B cell (primary cell): ENCODE measurements around the gene ZNF521. TPM values are rescaled to one million over a fixed set of nuclear protein-coding genes. Genes with fewer than 3 reads are reported as not detected.

Experiments used
- ATAC-seq: fragments of 200-7000 bp; cut with Tn5 transposase; one replicate; pipeline ENCODE4 v1.10.0; 2021; ENCODE audit warnings: low read depth, mild to moderate bottlenecking, moderate number of reproducible peaks, moderate library complexity
- CTCF ChIA-PET: fragments of 350-600 bp; sonication (Branson Sonifier 250); formaldehyde crosslinking; loops from one replicate; lab custom pipeline; 2021; ENCODE audit warnings: antibody characterized with exemption, inconsistent platforms; lab: Charles Lee
- POLR2A ChIA-PET: fragments of 350-600 bp; sonication (Branson Sonifier 250); formaldehyde crosslinking; loops from one replicate; lab custom pipeline; 2021; ENCODE audit warnings: antibody characterized with exemption; lab: Charles Lee
- DNase-seq: peaks from one replicate; pipeline ENCODE4 v3.0.0; 2013
- H2AFZ ChIP-seq: 2 replicates; pipeline ENCODE4 v1.6.1; 2012; ENCODE audit warnings: mild to moderate bottlenecking, low read depth, low read length; ENCODE audit not compliant: insufficient read depth, poor library complexity, severe bottlenecking
- H3K27ac ChIP-seq, 2 donors: 1 replicate in 1 of 2; 2 replicates in 1 of 2; pipeline ENCODE4 v1.5.1; 2012 to 2013; ENCODE audit warnings: low read length in 2 of 2, mild to moderate bottlenecking in 2 of 2, moderate library complexity in 1 of 2
- H3K27me3 ChIP-seq, 4 experiments: fragments of 200-600 bp in 1 of 4; sonication (generic) in 1 of 4; replicated peaks in 1 of 4; 1 replicate in 2 of 4; 2 replicates in 2 of 4; pipeline versions ENCODE4 v1.6.1 to v1.7.0; 2013 to 2016; ENCODE audit warnings: low read length in 3 of 4, mild to moderate bottlenecking in 2 of 4, mixed read lengths in 1 of 4, moderate library complexity in 1 of 4; ENCODE audit not compliant: insufficient read depth in 4 of 4, control insufficient read depth in 3 of 4; ENCODE audit errors: control extremely low read depth in 1 of 4
- H3K36me3 ChIP-seq, 2 experiments: replicated peaks in 1 of 2; 1 replicate in 1 of 2; 2 replicates in 1 of 2; pipeline versions ENCODE4 v1.6.1 to v1.7.1; 2013; ENCODE audit warnings: low read length in 1 of 2; ENCODE audit not compliant: insufficient read depth in 2 of 2, control insufficient read depth in 1 of 2; ENCODE audit errors: control extremely low read depth in 1 of 2, extremely low read depth in 1 of 2
- H3K4me1 ChIP-seq, 2 donors: fragments of 200-600 bp in 1 of 2; sonication (generic) in 1 of 2; 1 replicate in 1 of 2; 2 replicates in 1 of 2; pipeline versions ENCODE4 v1.5.1 to v1.6.1; 2013 to 2017; ENCODE audit warnings: low read length in 2 of 2; ENCODE audit not compliant: control insufficient read depth in 2 of 2, insufficient read depth in 2 of 2
- H3K4me2 ChIP-seq: replicated peaks from 2 replicates; pipeline ENCODE3; 2012; ENCODE audit warnings: mild to moderate bottlenecking, low read depth, low read length; ENCODE audit not compliant: poor library complexity, severe bottlenecking
- H3K4me3 ChIP-seq, 5 experiments: fragments of 200-600 bp in 1 of 5; sonication (generic) in 1 of 5; 1 replicate in 3 of 5; 2 replicates in 2 of 5; pipeline versions ENCODE4 v1.5.1 to v1.7.0; 2011 to 2016; ENCODE audit warnings: low read length in 4 of 5, mild to moderate bottlenecking in 4 of 5, low read depth in 2 of 5, control low read depth in 1 of 5, moderate library complexity in 1 of 5; ENCODE audit not compliant: insufficient read depth in 1 of 5; ENCODE audit errors: control extremely low read depth in 1 of 5, extremely low read depth in 1 of 5
- H3K79me2 ChIP-seq: fragments of 200-600 bp; sonication (generic); one replicate; pipeline ENCODE4 v1.6.0; 2016; ENCODE audit warnings: low read length; ENCODE audit not compliant: control insufficient read depth, insufficient read depth
- H3K9ac ChIP-seq: fragments of 200-600 bp; sonication (generic); 2 replicates; pipeline ENCODE4 v1.6.1; 2017; ENCODE audit warnings: mild to moderate bottlenecking, low read length, moderate library complexity
- H3K9me3 ChIP-seq, 3 donors: one replicate each; pipeline versions ENCODE4 v1.6.1 to v1.7.1; 2013; ENCODE audit warnings: low read length in 2 of 3; ENCODE audit not compliant: control insufficient read depth in 2 of 3, insufficient read depth in 1 of 3; ENCODE audit errors: control extremely low read depth in 1 of 3
- H4K20me1 ChIP-seq: 2 replicates; pipeline ENCODE4 v1.6.0; 2012; ENCODE audit warnings: mild to moderate bottlenecking, low read length; ENCODE audit not compliant: insufficient read depth, control insufficient read depth, poor library complexity, severe bottlenecking
- H3K27ac Mint-ChIP-seq: one replicate; pipeline ENCODE4 v1.8.0; 2021; ENCODE audit warnings: mixed read lengths
- H3K27me3 Mint-ChIP-seq: one replicate; pipeline ENCODE4 v1.8.0; 2021; ENCODE audit warnings: mixed read lengths
- H3K4me1 Mint-ChIP-seq: one replicate; pipeline ENCODE4 v1.8.0; 2021; ENCODE audit warnings: mixed read lengths
- H3K4me3 Mint-ChIP-seq: one replicate; pipeline ENCODE4 v1.8.0; 2021; ENCODE audit warnings: mixed read lengths
- H3K9me3 Mint-ChIP-seq: one replicate; pipeline ENCODE4 v1.8.0; 2022; ENCODE audit warnings: mixed read lengths; ENCODE audit not compliant: insufficient read depth
- CTCF ChIP-seq: fragments of 200-600 bp; IDR thresholded peaks from one replicate; pipeline ENCODE4 v1.8.0; 2022; ENCODE audit warnings: antibody characterized with exemption, mild to moderate bottlenecking
- EZH2 ChIP-seq: IDR thresholded peaks from 2 replicates; pipeline ENCODE4 v1.6.1; 2012; ENCODE audit warnings: borderline replicate concordance, low read depth, mild to moderate bottlenecking, moderate library complexity, low read length; ENCODE audit not compliant: insufficient read depth, poor library complexity, severe bottlenecking
- WGBS: methylation state at CpG from one replicate; pipeline ENCODE4 v1.1.5; 2013; ENCODE audit warnings: missing lambda C conversion rate; ENCODE audit not compliant: insufficient coverage; 5-methylcytosine and 5-hydroxymethylcytosine counted together
- intact Hi-C: fragments of 100-400 bp; cut with micrococcal nuclease; formaldehyde crosslinking; loops from one replicate; pipeline ENCODE4 v1.10.0; 2022
- polyA plus RNA-seq: library from polyadenylated mRNA; depleted of rRNA; stranded (reverse); fragments of >200 nt; gene quantifications from 2 replicates; pipeline ENCODE4 v1.2.3, GENCODE V29; 2012
- total RNA-seq, 2 donors: library from RNA; stranded (reverse); fragments of 120-200 nt in 1 of 2; gene quantifications; 1 replicate in 1 of 2; 2 replicates in 1 of 2; pipeline versions ENCODE4 v1.2.3 to v1.2.4, GENCODE V29; 2013 to 2022

The ZNF521 gene
- total and polyA plus RNA-seq, 2 donors (not counting 1 experiment from before 2014, with no cell fraction given) = 0.04 to 9.0 TPM

- Mint-ChIP-seq H3K4me1 (no peaks in the 10 kb centered on the region), H3K9me3 (no peaks in the 10 kb centered on the region), H3K4me3 (no peak overlapping the region), H3K27me3 (peaks cover 14% of the 10 kb centered on the region), H3K27ac (no peak overlapping the region)
- POLR2A ChIA-PET = no interaction called here
- H3K9ac ChIP-seq = no peak overlapping the region
- H3K4me1 ChIP-seq = no peaks in the 10 kb centered on the region
- TF ChIP-seq CTCF = no peak
- TF ChIP-seq EZH2 = no peak
- H3K27ac ChIP-seq = no peak overlapping the region
- no peak for DNase-seq
- H3K36me3 ChIP-seq = no peaks in the 10 kb centered on the region
- CTCF ChIA-PET = no interaction called here
- H3K9me3 ChIP-seq = no peaks in the 10 kb centered on the region
- no peaks in the 10 kb centered on the region for H4K20me1 ChIP-seq
- no peak for ATAC-seq
- no peaks in the 10 kb centered on the region for H3K79me2 ChIP-seq
- intact Hi-C loops = no loop called here
- H3K27me3 ChIP-seq = peaks cover 0 to 5% (median 0%) of the 10 kb centered on the region in 4 experiments
- H2AFZ ChIP-seq = no peak overlapping the region
- H3K4me2 ChIP-seq = no peak overlapping the region
- 82% methylated on average over 3 of the region's 4 CpGs for WGBS
- H3K4me3 ChIP-seq = no peak overlapping the region
Observed at GRCh38 chr18:25042641-25043051, 309.3 kb downstream of the ZNF521 start.

GRCh38 chr18:25039781-25040180, 312.2 kb downstream of the ZNF521 start:
- no peaks in the 10 kb centered on the region for H3K9me3 Mint-ChIP-seq
- TF ChIP-seq CTCF (no peak), EZH2 (no peak)
- WGBS = 92% methylated on average over 1 of the region's 3 CpGs
- no peak overlapping the region for H2AFZ ChIP-seq
- no peak overlapping the region for H3K9ac ChIP-seq
- no peak overlapping the region for H3K27ac ChIP-seq
- no peak overlapping the region for H3K27ac Mint-ChIP-seq
- intact Hi-C loops = no loop called here
- H3K4me3 Mint-ChIP-seq = no peak overlapping the region
- peaks cover 13% of the 10 kb centered on the region for H3K27me3 Mint-ChIP-seq
- H4K20me1 ChIP-seq = no peaks in the 10 kb centered on the region
- no peak overlapping the region for H3K4me3 ChIP-seq
- DNase-seq (no peak), ATAC-seq (no peak)
- ChIA-PET POLR2A (no interaction called here), CTCF (no interaction called here)
- no peaks in the 10 kb centered on the region for H3K4me1 Mint-ChIP-seq
- H3K79me2 ChIP-seq = no peaks in the 10 kb centered on the region
- H3K4me1 ChIP-seq = no peaks in the 10 kb centered on the region
- H3K9me3 ChIP-seq = no peaks in the 10 kb centered on the region
- H3K4me2 ChIP-seq = no peak overlapping the region
- H3K36me3 ChIP-seq = no peaks in the 10 kb centered on the region
- peaks cover 0 to 5% (median 0%) of the 10 kb centered on the region in 4 experiments for H3K27me3 ChIP-seq
